ENCODE data around the gene EIF4A2.

The EIF4A2 gene

DNA sequence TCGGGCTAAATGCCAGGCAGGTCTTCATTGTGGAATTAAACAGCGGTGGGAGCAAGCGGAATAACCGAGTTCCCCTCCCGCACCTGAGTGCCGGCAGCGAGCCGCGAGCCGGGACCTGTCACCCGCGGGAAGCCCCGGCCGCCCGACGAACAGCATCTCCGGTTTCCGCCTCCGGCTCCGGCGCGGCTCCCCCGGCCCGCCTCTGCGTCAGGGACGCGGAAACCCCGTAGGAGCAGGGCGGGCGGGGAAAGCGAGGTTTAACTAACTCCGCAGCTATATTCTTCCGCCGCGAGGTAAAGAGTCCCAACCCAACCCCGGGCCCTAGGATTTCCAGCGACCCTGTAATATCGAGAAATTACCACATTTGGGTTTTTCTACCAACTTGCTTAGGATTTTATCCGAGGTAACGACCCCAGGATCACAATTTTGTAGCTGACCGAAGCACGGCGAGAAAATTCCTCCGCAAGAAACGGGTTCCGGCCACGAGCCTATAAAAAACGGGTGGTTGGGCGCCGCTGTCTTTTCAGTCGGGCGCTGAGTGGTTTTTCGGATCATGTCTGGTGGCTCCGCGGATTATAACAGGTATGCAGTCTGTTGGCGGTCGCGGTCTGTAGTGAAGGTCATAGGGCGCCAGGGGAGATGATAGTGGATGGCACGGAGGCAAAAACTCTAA is at the start of gene EIF4A2:
EIF4A2 (plus strand) TSS at position 520 of the 673 bp plus-strand sequence; CDS start at position 554, 34 bp downstream.
- peak; percentile 79 to 92 for DNase-seq

DNA sequence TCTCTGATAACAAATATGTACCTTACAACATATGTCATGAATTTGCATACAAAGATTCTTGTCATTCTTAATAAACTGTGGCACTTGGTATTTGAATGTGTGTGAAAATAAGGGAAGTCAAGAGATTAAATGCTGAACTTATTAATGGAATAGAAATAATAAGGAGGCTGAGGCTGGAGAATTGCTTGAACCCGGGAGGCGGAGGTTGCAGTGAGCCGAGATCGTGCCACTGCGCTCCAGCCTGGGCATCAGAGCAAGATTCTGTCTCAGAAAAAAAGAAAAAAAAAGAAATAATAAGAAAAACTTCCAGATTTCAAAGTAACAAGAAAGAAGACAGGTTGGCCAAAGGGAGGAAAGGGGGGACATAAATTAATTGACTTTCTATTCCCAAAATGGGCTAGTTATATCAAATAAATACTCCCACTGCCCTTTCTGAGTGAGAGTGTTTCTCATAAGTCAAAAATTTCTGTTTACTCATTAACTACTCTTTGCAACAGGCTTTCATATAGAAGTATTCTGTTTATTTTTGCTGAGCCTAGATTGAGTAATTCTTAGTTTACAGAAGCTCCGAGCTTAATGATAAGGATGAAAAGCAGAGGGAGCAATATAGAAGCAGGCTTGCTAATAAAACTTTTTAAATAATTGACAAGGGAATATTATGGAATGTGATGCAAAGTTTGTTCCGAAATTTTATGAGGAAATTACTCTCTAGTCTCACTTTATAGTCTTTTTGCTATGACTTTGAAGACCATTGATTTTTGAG is 40.6 kb upstream of the EIF4A2 start:
- no peak for DNase-seq

DNA sequence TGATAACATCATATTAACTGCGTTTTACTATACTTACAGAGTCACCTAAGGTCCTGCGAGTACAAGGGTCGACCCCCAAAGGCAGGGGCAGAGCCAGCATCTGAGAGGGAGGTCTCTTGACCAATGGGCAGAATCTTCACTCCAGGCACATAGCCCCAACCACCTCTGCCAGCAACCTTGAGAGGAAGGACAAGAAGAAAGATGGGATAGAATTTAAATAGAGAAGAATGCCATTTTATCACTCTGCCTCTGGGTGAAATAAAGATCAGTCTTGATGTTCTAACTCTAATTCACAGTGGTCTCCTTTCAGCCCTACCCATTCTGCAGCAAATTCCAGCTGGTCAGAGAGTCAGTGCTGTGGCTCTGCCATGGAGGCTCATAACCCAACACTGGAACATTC is 39.7 kb upstream of the EIF4A2 start:
- no peak for DNase-seq

DNA sequence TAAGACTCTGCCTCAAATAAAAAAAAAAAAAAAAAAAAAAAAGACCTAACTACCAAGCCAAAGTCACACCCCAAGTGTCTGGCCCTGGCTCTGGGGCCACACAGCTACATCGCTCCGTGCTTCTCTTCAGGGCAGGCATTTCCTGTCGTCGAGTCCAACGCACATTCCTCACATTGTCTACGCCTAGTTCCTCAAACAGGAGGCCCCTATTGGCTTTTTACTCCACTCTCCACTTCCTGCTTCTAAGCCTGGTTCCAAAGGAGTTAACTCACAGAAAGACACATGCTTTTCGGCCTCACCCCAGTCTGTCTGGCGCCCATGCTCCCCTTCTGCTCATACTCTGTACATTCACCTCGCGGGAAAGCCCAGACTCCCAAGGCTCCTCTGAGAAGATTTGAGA is 37.4 kb upstream of the EIF4A2 start:
- DNase-seq, result no peak

DNA sequence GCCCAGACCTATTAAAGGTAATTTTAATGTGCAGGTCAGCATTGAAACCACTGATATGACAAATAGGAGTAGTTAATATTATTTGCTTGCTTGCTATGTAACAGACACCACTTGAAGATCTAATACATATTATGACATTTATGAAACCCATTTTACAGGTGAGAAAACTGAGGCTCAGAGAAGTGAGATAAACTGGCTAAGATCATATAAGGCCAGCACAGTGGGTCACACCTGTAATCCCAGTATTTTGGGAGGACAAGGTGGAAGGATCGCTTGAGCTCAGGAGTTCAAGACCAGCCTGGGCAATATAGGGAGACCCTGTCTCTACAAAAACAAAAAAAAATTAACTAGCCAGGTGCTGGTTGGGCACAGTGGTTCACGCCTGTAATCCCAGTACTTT is 33.1 kb upstream of the EIF4A2 start:
- no peak for DNase-seq

DNA sequence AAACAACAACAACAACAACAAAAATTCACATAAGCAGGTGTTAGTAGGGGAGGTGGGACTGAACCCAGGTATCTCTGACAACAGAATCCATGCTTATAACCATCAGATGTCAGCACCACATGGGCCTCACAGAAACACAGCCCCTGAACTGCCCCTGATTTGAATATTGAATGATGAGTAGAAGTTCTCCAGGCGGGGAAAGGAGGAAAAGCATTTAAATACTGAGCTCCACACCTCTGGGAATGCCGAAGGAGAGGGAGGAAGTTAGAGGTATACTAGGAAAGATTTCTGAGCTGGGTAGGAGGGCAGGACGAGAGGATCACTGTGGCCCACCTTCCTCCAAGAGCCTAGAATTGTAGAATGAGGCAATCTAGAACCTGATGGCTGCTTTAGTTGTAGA is 31.9 kb upstream of the EIF4A2 start:
- no peak for DNase-seq

DNA sequence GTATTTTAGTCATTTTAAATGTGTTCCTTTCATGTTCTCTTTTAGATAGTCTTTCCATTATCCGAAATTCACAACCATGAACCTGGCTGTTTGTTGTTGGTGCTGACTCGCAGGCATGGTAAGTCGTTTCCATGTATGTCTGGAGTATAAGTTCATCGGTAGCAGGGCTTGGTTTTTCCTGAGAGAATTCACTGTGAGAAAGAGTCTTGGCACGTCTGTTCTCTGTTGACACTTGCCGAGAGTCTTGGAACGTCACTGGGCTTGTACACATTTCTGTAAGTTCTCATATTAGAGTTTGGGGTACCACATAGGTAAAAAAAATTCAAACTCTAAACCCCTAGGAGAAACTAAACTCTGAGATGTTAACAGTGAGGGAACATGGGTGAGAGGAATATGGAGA is 29.4 kb upstream of the EIF4A2 start:
- DNase-seq, result no peak

DNA sequence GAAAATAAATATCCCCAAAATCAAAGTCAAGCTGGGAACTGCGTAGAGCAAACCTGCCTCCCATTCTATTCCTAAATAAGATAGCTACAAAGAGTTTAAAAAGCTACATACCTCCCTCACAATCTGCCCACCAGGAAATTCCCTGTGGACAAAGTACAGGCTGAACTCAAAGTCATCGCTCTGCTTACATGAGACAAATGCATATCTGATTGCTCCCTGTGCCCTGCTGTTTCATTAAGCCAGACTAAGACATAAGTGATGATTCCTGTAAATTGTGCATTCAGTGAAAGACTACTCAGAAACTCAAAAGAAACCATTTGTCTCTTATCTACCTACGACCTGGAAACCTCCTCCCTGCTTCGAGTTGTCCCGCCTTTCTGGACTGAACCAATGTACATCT is 28.5 kb upstream of the EIF4A2 start:
- DNase-seq, result no peak

DNA sequence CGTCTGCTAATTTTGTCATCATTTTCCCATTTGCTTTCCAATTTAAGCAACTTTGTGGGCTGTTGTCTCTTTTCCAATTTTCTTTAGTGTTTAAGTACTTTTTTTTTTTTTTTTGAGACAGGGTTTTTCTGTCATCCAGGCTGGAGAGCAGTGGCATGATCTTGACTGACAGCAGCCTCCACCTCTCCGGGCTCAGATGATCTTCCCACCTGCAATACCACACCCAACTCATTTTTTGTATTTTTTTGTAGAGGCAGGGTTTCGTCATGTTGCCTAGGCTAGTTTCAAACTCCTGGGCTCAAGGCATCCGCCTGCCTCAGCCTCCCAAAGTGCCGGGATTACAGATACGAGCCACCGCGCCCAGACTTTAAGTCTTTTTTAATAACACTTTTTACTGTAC is 26.2 kb upstream of the EIF4A2 start:
- DNase-seq, result no peak

DNA sequence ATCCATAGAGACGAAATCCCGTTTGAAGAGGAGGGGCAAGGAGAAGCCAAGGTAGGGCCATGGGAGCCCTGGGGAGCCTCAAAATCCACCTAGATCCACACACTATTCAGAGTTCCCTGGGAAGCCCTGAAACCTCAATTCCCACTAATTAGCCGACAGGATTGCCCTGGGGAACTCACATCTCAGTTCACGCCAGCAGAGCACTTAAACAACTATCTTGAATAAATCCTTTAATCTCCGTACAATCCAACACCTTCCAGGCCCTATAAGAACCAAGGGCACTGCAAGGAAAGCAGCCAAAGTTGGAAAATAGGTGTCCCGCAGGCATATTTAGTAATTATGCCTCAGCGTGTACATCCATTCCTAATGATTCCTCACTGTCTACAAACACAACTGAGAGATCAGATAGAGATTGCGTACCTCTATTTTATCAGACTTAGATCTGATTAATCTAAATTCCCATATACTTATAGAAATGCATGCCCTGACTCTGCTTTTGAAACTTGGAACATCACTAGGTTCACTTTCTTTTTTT is 25.6 kb upstream of the EIF4A2 start:
- no peak for DNase-seq

DNA sequence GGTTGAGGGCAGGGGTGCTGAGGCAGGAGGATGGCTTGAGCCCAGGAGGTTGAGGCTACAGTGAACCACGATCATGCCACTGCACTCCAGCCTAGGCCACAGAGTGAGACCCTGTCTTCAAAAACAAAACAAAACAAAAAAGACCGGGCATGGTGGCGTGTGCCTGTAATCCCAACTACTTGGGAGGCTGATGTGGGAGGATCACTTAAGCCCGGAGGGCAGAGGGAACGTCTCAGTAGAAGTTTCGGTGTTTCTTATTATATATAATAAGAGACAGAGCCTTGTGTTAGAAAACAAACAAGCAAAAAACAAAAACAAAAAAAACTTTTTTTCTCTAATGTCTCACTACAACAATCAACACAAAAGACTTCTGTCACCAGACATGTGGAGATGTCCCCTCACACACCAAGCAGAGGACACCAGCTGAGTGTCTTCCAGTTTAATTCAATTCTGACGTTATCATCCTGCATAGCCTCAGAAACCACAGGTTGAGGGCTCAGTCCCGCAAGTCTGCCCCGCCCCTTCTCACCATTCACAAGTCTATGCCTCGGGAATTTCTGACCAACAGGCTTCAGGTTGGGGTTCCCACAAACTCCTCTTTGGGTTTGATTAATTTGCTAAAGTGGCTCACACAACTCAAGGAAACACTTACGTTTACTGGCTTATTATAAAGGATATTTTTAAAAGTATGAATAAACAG is 24.0 kb upstream of the EIF4A2 start:
- DNase-seq, result no peak

DNA sequence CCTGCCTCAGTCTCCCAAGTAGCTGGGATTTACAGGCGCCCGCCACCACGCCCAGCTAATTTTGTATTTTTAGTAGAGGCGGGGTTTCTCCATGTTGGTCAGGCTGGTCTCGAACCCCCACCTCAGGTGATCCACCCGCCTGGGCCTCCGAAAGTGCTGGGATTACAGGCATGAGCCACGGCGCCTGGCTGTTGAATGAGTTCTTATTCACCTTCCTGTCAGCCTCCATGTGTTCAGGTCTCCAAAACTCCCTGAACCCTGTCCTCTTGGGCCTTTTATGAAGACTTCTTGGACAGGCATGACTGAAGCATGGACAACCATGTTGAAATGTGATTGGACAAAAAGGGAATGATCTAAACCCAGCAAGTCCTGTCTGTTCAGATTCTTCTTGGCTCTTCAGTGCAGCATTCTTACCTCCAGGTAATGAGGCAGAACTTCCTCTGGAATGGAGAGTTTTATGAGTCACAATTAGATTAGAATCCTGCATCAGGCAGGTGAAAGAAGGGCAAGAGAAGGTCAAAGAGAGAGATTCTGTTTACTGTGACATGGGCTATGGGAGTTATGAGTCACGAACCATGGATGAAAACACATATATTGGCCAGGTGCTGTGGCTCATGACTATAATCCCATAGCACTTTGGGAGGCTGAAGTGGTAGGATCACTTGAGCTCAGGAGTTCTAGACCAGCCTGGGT is 23.1 kb upstream of the EIF4A2 start:
- no peak for DNase-seq

DNA sequence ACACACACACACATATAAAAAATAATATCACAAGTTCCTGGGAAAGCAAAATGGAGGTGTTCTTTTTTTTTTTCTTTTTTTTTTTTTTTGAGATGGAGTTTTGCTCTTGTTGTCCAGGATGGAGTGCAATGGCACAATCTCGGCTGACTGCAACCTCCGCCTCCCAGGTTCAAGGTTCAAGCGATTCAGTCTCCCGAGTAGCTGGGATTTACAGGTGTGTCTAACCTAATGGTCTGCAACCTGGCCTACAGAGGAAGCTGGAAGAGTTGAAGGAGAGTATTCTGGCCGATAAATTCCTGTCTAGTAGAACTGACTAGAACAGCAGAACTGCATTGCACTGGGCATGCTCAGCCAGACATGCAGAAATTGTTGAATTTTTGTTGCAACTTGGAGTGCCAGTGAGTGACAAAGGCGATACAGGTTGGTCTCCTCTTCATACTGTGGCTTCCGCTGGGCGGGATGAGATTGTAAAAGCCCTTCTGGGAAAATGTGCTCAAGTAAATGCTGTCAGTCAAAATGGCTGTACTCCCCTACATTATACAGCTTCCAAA is 22.4 kb upstream of the EIF4A2 start:
- no peak for DNase-seq

DNA sequence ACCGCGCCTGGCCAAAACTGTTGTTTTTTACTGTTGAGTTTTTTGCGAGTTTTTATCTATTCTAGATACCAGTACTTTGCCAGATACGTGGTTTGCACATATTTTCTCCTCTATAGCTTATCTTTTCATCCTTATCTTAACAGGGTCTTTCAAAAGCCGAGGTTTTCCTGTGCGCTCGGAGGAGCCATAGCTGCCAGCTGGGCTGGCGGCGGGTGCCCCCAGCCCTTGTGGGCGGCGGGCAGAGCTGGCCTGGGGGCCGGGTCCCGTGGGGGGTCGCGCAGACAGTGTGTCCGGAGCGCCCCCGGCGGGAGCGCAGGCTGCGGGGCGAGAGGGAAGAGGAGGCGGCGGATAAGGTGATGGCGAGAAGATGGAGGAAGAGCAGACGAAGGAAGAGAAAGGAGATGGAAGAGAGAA is 11.1 kb upstream of the EIF4A2 start:
- no peak for DNase-seq

DNA sequence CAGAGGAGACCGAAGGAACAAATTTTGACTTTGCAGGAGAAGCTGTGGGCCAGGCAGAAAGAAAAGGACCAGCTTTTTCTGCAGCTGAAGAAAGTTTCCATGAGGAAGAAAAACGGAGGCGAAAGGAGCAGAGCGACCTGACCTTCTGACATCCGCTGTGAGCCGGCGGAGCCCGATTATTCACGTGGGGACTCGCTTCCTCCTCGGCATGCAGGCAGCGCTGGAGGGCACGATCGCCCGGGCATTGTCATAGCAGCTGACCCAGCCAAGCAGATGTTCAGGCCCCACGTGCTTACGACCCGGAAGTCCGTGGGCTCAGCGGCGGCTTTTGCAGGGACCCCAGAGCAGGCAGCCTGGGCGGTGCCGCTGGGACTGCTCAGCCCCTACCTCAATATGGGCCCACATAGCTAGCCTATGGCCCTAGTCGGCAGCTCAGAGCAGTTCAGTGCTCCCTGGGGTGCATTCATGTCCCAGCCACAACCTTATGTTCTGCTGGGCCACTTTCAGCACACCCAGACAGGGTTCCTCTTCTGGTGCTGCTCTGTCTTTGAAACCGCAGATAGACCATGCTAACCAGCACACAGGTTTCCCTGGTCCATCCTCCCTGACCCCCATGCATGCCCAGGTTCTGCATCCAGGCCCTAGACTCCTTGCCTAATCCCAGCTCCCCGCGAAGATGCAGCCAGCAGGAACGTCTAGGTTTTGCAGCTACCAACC is 10.5 kb upstream of the EIF4A2 start:
- no peak for DNase-seq

DNA sequence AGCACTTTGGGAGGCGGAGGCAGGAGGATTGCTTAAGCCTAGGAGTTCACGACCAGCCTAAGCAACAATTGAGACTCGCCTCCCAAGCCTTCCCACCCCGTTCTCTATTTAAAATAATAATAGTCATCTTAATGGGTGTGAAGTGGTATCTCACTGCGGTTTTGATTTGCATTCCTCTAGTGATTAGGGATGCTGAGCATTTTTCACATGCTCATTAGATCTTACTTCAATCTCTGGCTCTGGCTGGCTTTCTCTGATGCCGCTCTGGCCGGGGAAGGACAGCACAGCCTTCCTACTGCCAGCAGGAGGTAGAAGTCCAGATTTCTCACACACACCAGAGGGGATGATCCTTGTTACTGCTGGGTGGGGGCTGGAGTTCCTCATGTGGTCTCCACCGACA is 7.4 kb upstream of the EIF4A2 start:
- no peak for DNase-seq

DNA sequence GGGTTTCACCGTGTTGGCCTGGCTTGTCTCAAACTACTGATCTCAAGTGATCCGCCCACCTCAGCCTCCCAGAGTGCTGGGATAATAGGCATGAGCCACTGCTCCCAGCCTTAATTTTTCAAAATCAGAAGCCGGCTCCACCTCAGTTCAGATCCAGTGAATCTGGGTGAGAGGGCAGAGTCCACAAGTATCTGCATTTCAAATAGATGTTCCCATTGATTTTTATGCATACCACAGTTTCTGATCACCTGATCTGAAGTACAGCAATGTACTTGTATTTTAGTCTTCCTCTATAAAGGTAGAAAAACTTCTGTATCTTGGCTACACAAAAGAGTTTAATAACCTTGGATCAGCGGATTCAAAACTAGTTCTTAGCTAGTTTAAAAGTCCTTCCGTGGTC is 4.2 kb upstream of the EIF4A2 start:
- no peak for DNase-seq

DNA sequence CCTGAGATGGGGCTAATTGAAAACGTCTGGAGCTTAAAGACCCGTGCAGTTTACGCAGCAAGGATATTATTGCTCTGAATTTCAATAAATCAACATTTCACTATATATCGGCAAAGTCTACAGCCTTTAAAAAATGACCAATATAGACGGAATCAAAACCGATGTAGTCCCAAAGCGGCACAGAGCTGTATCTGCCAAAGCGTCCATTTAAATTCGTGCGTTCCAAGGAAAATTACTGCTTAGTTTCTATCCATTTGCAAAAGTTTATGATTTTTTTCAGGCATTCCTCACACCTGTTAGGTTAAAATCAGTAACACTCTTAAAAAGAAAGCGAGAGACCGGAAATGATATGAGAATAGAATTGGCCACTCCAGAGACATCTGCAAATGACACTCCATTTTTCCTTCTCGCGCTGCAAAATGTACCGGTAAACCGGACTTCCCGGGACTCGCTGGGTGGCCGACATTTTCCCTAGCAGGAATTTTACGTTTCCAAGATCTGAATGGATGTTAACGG is 777 bp upstream of the EIF4A2 start:
- no peak for DNase-seq

DNA sequence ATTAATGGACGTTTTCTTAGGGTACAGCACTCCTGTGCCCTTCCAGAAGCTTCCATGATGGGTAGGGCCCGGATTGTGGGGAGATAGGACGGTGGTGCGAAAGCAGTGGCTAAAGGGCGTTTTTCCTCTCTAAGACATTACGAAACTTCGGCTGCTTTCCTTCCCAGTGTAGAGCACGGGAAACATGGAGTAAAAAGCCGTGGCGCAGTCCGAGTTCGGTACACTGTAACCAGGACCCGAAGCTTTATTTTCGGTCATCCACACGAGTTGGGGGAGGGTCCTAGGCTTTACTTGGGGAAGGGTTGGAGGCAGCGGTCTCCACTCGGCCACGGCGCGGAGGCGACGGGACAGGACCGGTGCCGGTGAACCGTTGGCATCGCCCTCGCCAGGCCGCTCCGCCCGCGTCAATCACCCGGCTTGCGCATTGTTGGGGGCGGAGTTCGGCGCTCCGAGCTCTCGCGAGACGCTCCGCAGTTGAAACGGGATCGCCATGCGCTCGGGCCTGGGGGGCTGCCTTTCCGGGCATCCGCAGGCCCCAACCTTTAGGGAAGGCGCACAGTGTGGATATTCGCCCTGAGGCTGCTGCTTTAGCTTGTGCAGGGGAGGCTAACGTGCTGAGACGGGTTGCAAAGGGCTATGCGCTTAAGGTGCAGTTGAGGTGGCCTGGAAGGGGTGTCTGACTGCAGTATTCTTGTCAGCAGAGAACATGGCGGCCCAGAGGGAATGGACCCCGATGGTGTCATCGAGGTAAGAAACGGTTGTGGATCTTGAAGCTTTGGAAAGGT is 546 bp downstream of the EIF4A2 start:
- DNase-seq, result peak; percentile 66 to 83

DNA sequence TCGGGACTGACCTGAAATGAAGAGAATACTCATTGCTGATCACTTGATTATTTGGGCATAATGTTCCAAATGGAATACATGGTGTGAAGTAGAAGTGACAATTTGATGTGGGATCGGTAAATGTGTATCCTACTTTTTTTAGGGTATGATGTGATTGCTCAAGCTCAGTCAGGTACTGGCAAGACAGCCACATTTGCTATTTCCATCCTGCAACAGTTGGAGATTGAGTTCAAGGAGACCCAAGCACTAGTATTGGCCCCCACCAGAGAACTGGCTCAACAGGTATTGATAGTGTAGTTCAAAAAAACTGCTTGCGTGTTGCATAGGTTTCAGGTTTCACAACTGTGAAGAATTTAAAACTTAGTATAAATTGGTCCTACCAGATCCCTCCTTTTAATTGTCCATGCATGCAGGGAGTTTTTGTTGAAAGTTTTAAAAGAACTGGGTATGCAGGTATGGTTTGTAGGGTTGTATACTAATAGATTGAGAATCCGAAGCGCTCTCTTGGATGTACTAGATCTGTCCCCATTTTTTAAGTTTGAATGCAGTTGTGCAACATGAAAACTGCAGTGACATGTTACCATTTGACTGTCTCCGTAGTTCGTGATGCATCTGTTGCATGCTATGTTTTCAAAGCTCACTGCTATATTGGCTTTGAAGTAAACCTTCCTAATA is 1.6 kb downstream of the EIF4A2 start:
- no peak for DNase-seq
